SU-DHL-6 (cell line): ENCODE measurements around the gene RO60.

Experiments used
- EZH2phosphoT487 ChIP-seq: fragments of 200-600 bp; sonication (generic), shearing (Covaris generic); conservative IDR thresholded peaks from 2 replicates; pipeline ENCODE4 v1.6.1; 2018; ENCODE audit warnings: mild to moderate bottlenecking, antibody characterized with exemption, low read length, moderate library complexity, mixed read lengths
- TF ChIP-seq, protein P1 (sequence below): fragments of 200-600 bp; sonication (generic); IDR thresholded peaks from one replicate; pipeline ENCODE4 v1.5.1; 2017; ENCODE audit warnings: antibody characterized with exemption, mild to moderate bottlenecking, low read length, moderate library complexity; ENCODE audit not compliant: insufficient read depth, poor library complexity, severe bottlenecking

DNA sequence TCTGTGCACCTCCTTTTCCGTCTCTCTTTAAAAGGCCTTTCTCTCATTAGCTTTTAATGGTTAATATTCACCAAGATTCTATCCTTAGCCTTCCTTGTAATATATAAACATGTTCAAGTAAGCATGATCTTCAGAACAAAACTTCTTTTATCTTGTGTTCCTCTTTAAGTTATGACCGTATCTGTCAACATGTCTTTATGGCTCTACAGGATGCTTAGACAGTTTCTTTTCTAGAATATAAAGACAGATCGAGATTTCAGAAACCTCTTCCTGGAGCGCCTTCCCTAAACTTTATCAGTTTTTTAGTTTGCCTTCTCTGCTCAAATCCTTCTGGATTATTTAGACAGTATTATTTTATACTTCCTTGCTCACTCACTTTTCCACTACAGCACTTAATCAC is 7.2 kb downstream of the RO60 start:
- TF ChIP-seq, protein P1, sequence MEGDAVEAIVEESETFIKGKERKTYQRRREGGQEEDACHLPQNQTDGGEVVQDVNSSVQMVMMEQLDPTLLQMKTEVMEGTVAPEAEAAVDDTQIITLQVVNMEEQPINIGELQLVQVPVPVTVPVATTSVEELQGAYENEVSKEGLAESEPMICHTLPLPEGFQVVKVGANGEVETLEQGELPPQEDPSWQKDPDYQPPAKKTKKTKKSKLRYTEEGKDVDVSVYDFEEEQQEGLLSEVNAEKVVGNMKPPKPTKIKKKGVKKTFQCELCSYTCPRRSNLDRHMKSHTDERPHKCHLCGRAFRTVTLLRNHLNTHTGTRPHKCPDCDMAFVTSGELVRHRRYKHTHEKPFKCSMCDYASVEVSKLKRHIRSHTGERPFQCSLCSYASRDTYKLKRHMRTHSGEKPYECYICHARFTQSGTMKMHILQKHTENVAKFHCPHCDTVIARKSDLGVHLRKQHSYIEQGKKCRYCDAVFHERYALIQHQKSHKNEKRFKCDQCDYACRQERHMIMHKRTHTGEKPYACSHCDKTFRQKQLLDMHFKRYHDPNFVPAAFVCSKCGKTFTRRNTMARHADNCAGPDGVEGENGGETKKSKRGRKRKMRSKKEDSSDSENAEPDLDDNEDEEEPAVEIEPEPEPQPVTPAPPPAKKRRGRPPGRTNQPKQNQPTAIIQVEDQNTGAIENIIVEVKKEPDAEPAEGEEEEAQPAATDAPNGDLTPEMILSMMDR, result no peak
- no peak for TF ChIP-seq EZH2phosphoT487
